Calu3 (cell line): Measurements from ENCODE around the gene NALCN. TPM values are rescaled to one million over a fixed set of nuclear protein-coding genes. Genes with fewer than 3 reads are reported as not detected.

Experiments used
- BruUV-seq: library from RNA; stranded (reverse); fragments of 400-500 nt; replicated peaks from 2 replicates; lab custom pipeline; 2021; lab: Mats Ljungman, UMichigan
- CTCF ChIA-PET: fragments of 300-600 bp; sonication (Branson Sonifier 250); formaldehyde crosslinking; loops from one replicate; lab custom pipeline; 2022; ENCODE audit warnings: antibody characterized with exemption; lab: Charles Lee
- DNase-seq: peaks from one replicate; pipeline ENCODE4 v3.0.0; 2022
- H3K27ac Mint-ChIP-seq: one replicate; pipeline ENCODE4 v1.8.0; 2022; ENCODE audit warnings: mixed read lengths; ENCODE audit not compliant: unreplicated experiment
- H3K27me3 Mint-ChIP-seq: one replicate; pipeline ENCODE4 v1.8.0; 2022; ENCODE audit warnings: mixed read lengths; ENCODE audit not compliant: unreplicated experiment
- H3K36me3 Mint-ChIP-seq: one replicate; pipeline ENCODE4 v1.8.0; 2022; ENCODE audit warnings: mild to moderate bottlenecking, moderate library complexity, mixed read lengths; ENCODE audit not compliant: insufficient read depth, unreplicated experiment
- H3K4me1 Mint-ChIP-seq: one replicate; pipeline ENCODE4 v1.8.0; 2022; ENCODE audit warnings: mild to moderate bottlenecking, low read depth, mixed read lengths; ENCODE audit not compliant: unreplicated experiment
- H3K4me3 Mint-ChIP-seq: one replicate; pipeline ENCODE4 v1.8.0; 2022; ENCODE audit warnings: mild to moderate bottlenecking, low read depth, moderate library complexity, mixed read lengths; ENCODE audit not compliant: unreplicated experiment
- H3K9me3 Mint-ChIP-seq: one replicate; pipeline ENCODE4 v1.8.0; 2022; ENCODE audit warnings: low read depth, mixed read lengths; ENCODE audit not compliant: unreplicated experiment
- intact Hi-C: fragments of 100-400 bp; cut with micrococcal nuclease; formaldehyde crosslinking; loops from one replicate; pipeline ENCODE4 v1.10.0; 2022; ENCODE audit not compliant: unreplicated experiment
- total RNA-seq: library from RNA; stranded (reverse); gene quantifications from 2 replicates; pipeline ENCODE4 v1.2.3, GENCODE V29; 2022
- TF ChIP-seq, protein P1 (sequence below): fragments of 200-600 bp; IDR thresholded peaks from one replicate; pipeline ENCODE4 v1.8.0; 2022; ENCODE audit warnings: antibody characterized with exemption; ENCODE audit not compliant: unreplicated experiment

Gene NALCN
- total RNA-seq, 1 experiment from 2014 or later, result 2.8 TPM

DNA sequence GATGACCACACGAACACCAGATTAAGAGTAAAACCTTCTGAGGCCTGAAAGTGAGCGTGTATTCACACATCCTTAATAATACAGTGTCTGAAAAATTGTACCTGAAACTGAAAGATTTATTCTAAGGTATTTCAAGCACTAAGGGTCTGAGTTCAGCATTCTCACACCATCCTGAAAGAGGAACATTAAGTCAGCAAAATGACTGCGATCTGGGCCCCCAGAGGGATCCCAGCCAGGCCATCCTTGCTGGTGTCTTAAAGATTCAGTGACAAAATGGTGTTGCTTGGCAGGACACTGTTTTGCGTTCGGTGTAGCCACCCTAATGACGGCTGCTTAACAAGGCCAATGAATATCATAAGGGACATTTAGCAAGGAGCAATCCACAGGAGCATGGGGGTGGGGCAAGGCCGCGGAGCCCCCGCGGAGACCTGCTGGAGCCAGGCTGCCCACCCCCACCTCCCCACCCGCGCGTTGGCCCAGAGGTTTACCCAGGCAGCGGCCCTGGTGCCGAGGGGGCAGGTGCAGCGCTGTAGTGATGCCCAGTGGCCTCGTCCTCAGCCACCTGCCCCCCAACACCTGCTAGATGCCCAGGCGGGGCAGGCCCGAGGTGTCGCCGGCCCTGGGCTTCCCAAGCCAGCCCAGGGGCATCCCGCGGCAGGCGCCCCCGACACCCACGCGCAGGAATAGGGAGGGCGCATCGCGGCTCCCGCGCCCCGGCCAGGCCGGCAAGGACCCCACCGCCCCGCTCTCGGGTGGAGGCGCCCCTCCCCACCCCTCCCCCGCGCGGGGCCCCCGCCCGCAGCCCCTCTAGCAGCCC is 742 bp downstream of the NALCN start:
- intact Hi-C loops, result loop anchor here (5.0 kb wide), 1 partner anchor 37 kb away; the partner anchor contains the start of gene ITGBL1
- peak overlapping the region; percentile 17 for H3K4me3 Mint-ChIP-seq
- H3K27ac Mint-ChIP-seq, result no peak overlapping the region
- TF ChIP-seq, protein P1, sequence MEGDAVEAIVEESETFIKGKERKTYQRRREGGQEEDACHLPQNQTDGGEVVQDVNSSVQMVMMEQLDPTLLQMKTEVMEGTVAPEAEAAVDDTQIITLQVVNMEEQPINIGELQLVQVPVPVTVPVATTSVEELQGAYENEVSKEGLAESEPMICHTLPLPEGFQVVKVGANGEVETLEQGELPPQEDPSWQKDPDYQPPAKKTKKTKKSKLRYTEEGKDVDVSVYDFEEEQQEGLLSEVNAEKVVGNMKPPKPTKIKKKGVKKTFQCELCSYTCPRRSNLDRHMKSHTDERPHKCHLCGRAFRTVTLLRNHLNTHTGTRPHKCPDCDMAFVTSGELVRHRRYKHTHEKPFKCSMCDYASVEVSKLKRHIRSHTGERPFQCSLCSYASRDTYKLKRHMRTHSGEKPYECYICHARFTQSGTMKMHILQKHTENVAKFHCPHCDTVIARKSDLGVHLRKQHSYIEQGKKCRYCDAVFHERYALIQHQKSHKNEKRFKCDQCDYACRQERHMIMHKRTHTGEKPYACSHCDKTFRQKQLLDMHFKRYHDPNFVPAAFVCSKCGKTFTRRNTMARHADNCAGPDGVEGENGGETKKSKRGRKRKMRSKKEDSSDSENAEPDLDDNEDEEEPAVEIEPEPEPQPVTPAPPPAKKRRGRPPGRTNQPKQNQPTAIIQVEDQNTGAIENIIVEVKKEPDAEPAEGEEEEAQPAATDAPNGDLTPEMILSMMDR, result no peak
- H3K27me3 Mint-ChIP-seq, result no peaks in the 10 kb centered on the region
- no TSS peak for BruUV-seq
- no peaks in the 10 kb centered on the region for H3K4me1 Mint-ChIP-seq
- DNase-seq, result no peak
- CTCF ChIA-PET, result no interaction called here
- H3K9me3 Mint-ChIP-seq, result no peaks in the 10 kb centered on the region
- no peaks in the 10 kb centered on the region for H3K36me3 Mint-ChIP-seq

DNA sequence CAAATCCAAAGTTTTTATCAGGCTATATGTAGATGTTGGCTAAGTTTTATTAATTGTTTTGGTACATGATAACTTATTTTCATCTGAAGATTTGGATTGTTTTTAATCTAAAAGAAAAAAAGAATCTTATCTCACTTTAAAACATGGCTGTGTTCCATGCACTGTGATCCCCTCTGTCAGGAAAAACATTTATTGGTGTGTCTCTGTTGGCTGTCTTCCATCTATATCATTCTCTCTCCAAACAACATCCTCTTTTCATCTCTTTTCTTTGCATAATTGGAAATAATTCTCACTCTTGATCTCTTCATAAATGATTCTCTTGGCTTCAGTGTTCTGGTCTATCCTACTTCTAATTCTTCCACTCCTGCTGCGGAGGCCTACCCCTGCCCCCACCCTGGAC is 4.2 kb downstream of the NALCN start:
- intact Hi-C loops, result no loop called here
- BruUV-seq, result no TSS peak
- no peak for DNase-seq
- no peaks in the 10 kb centered on the region for H3K36me3 Mint-ChIP-seq
- CTCF ChIA-PET, result no interaction called here
- no peak overlapping the region for H3K27ac Mint-ChIP-seq
- peaks cover 7% of the 10 kb centered on the region for H3K4me1 Mint-ChIP-seq
- no peak overlapping the region for H3K4me3 Mint-ChIP-seq
- no peaks in the 10 kb centered on the region for H3K27me3 Mint-ChIP-seq
- H3K9me3 Mint-ChIP-seq, result no peaks in the 10 kb centered on the region
- TF ChIP-seq, protein P1, result no peak

DNA sequence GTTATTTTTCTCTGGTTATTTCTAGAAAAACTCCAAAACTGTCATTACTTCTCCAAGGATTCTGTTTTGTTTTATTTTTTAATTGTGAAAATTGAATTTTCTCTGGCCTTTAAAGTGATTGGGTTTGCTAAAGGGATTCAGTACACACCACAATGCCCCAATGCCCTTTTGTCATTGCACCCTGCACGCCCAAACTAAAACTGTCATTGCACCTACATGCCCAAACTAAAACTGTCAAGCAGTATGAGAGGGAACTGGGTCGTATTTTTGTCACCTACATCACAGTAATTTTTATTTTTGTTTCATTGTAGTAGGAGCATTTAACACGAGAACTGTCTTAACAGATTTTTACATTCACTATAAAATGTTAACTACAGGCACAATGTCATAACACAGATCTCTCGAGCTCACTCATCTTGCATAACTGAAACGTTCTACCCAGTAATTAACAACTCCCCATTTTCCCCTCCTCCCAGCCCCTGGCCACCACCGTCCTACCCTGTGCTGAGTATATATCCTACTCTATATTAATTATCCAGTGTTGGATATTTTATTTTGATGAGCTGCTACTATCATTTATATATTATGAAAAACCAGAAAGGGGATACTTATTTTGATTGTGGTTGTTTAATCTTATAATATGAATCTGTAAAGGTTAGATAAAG is 7.2 kb downstream of the NALCN start:
- Mint-ChIP-seq H3K27me3 (no peaks in the 10 kb centered on the region), H3K4me1 (peaks cover 7% of the 10 kb centered on the region), H3K27ac (no peak overlapping the region), H3K36me3 (no peaks in the 10 kb centered on the region), H3K9me3 (no peaks in the 10 kb centered on the region), H3K4me3 (no peak overlapping the region)
- intact Hi-C loops, result no loop called here
- TF ChIP-seq, protein P1, result no peak
- no TSS peak for BruUV-seq
- no peak for DNase-seq
- CTCF ChIA-PET, result no interaction called here

DNA sequence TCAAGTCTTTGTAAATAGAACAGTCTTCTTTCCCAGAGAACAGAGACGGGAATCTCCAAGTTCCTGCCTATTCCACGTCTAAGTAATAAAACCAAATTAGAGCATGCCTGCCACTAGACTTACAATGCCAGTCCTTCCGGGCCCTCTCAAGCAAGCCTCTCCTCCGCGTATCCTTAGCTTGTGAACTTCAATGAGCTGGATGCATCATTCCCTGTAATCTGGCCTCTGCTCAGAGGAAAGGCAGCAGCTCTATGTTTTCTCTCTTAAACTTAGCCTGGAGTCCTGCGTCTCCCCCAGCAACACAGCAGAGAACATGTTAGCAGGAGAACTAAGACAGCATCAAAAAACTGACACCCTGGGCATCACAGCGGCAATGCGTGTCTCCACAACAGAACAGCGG is 8.2 kb downstream of the NALCN start:
- DNase-seq, result no peak
- BruUV-seq, result no TSS peak
- H3K9me3 Mint-ChIP-seq, result no peaks in the 10 kb centered on the region
- no peaks in the 10 kb centered on the region for H3K36me3 Mint-ChIP-seq
- CTCF ChIA-PET, result no interaction called here
- intact Hi-C loops, result no loop called here
- H3K4me1 Mint-ChIP-seq, result peaks cover 7% of the 10 kb centered on the region
- H3K27me3 Mint-ChIP-seq, result no peaks in the 10 kb centered on the region
- H3K4me3 Mint-ChIP-seq, result no peak overlapping the region
- TF ChIP-seq, protein P1, result no peak
- H3K27ac Mint-ChIP-seq, result no peak overlapping the region
